Coronary artery (tissue), 2 donors: ENCODE measurements around the gene CLCN3.
"Not testable (repeated sequence)": the region's sequence is repeated elsewhere in the genome, so short reads cannot be mapped to it uniquely, and the experiment has no call there.

Experiments used
- DNase-seq: peaks from one replicate; pipeline ENCODE4 v3.0.0-alpha.2; 2017; ENCODE audit warnings: low spot score
- H3K27ac ChIP-seq, 2 donors: fragments of 200-600 bp; sonication (generic); one replicate each; pipeline ENCODE4 v1.5.1; 2016 to 2019
- H3K4me3 ChIP-seq: fragments of 200-600 bp; sonication (generic); 2 replicates; pipeline ENCODE4 v1.5.1; 2016; ENCODE audit warnings: mild to moderate bottlenecking, moderate library complexity
- CTCF ChIP-seq: fragments of 200-600 bp; sonication (generic); IDR thresholded peaks from one replicate; pipeline ENCODE4 v1.5.1; 2019; ENCODE audit warnings: antibody characterized with exemption

CLCN3 gene

GRCh38 chr4:169619958-169620879, at the start of gene CLCN3:
Gene CLCN3, plus strand, starts transcription at chr4:169620578. Its CDS starts 15,351 bp downstream, at chr4:169635929.
- DNase-seq: peak; percentile 99
- H3K4me3 ChIP-seq: peak within 1 kb of the TSS; percentile 86
- peak within 1 kb of the TSS; percentile 90 to 95 for H3K27ac ChIP-seq

GRCh38 chr4:169571012-169571411, 49.4 kb upstream of the CLCN3 start:
- not testable (repeated sequence) for H3K27ac ChIP-seq, DNase-seq, H3K4me3 ChIP-seq

More at GRCh38 chr4:169619958-169620879, at the start of gene CLCN3:
- no peak for TF ChIP-seq CTCF

- H3K27ac ChIP-seq: no peak overlapping the region
- no peak overlapping the region for H3K4me3 ChIP-seq
- DNase-seq: no peak
- no peak for TF ChIP-seq CTCF
Observed at GRCh38 chr4:169571435-169571834, 48.9 kb upstream of the CLCN3 start.

GRCh38 chr4:169573889-169574288, 46.5 kb upstream of the CLCN3 start:
- Histone ChIP-seq H3K27ac (no peak overlapping the region), H3K4me3 (no peak overlapping the region)
- TF ChIP-seq CTCF: no peak
- no peak for DNase-seq

GRCh38 chr4:169582203-169582602, 38.2 kb upstream of the CLCN3 start:
- no peak overlapping the region for H3K27ac ChIP-seq
- no peak for TF ChIP-seq CTCF
- no peak for DNase-seq
- H3K4me3 ChIP-seq: no peak overlapping the region

- Histone ChIP-seq H3K4me3 (no peak overlapping the region), H3K27ac (no peak overlapping the region)
- DNase-seq: no peak
- no peak for TF ChIP-seq CTCF
Observed at GRCh38 chr4:169582706-169583105, 37.7 kb upstream of the CLCN3 start.

GRCh38 chr4:169583563-169583962, 36.8 kb upstream of the CLCN3 start:
- H3K4me3 ChIP-seq: no peak overlapping the region
- TF ChIP-seq CTCF: no peak
- DNase-seq: no peak
- H3K27ac ChIP-seq: no peak overlapping the region
